ENCODE results near the gene JAZF1.

- TF ChIP-seq CTCF (conservative IDR thresholded peaks at IDR 0.05; ENCODE audit: low read depth, low read length) (no peak), POLR2A (IDR thresholded peaks at IDR 0.05; ENCODE audit: low read depth, low read length) (no peak), RAD21 (IDR thresholded peaks at IDR 0.05; ENCODE audit: low read length) (no peak), CEBPB (IDR thresholded peaks at IDR 0.05; ENCODE audit: low read depth, low read length) (no peak), RFX5 (IDR thresholded peaks at IDR 0.05; ENCODE audit: low read depth, low read length) (no peak), SMC3 (IDR thresholded peaks at IDR 0.05; ENCODE audit: low read depth, low read length) (no peak), CHD1 (IDR thresholded peaks at IDR 0.05; ENCODE audit: low read depth, low read length) (no peak), MAFK (IDR thresholded peaks at IDR 0.05; ENCODE audit: low read depth, low read length) (no peak), BHLHE40 (IDR thresholded peaks at IDR 0.05; ENCODE audit: low read depth, low read length) (no peak), MAZ (IDR thresholded peaks at IDR 0.05; ENCODE audit: borderline replicate concordance, low read depth, low read length) (no peak), FOS (IDR thresholded peaks at IDR 0.05; ENCODE audit: low read depth, low read length) (no peak)
Measured at GRCh38 chr7:28166982-28167715, 13.4 kb downstream of the JAZF1 start.

Measured in IMR-90 (cell line).